ENCODE measurements around the gene NTN5. TPM values are rescaled to one million over a fixed set of nuclear protein-coding genes. Genes with fewer than 3 reads are reported as not detected.
"Not testable (repeated sequence)": the region's sequence is repeated elsewhere in the genome, so short reads cannot be mapped to it uniquely, and the experiment has no call there.

NTN5 gene
- total and polyA plus RNA-seq, 10 donors: 0.30 to 2.1 (median 0.74) TPM; not detected in 1

GRCh38 chr19:48633148-48634035 lies 39.4 kb downstream of the NTN5 start:
- TF ChIP-seq CTCF (IDR thresholded peaks at IDR 0.05 in 8 of 11, conservative IDR thresholded peaks at IDR 0.05 in 3 of 11) (no peak), POLR2AphosphoS5 (IDR thresholded peaks at IDR 0.05) (peak in 2 of 3 donors; percentile 18 to 37)
- WGBS, 5 donors: 71 to 83% (median 78%) methylated on average over 20 to 22 of the region's 22 CpGs
- H3K9me3 ChIP-seq: no peaks in the 10 kb centered on the region
- peaks cover 0 to 51% (median 35%) of the 10 kb centered on the region in 6 donors for H3K36me3 ChIP-seq
- peak overlapping the region in 3 of 8 donors; percentile 74 to 98 (median 95) for H3K4me3 ChIP-seq
- peak overlapping the region; percentile 92 to 98 (median 95) for H3K27ac ChIP-seq
- no peak for DNase-seq
- H3K27me3 ChIP-seq (replicated peaks in 1 of 7): no peaks in the 10 kb centered on the region
- intact Hi-C loops (cut with DNase I; ENCODE audit: low total_unique reads): no loop called here
- H3K4me1 ChIP-seq: peaks cover 43 to 89% (median 67%) of the 10 kb centered on the region in 6 donors

GRCh38 chr19:48632692-48633147 lies 40.1 kb downstream of the NTN5 start:
- DNase-seq: no peak
- no peak for TF ChIP-seq POLR2A (IDR thresholded peaks at IDR 0.05)
- intact Hi-C loops (cut with DNase I; ENCODE audit: low total_unique reads): no loop called here
- Histone ChIP-seq H3K9me3 (no peaks in the 10 kb centered on the region), H3K27me3 (replicated peaks in 1 of 7) (no peaks in the 10 kb centered on the region), H3K4me3 (no peak overlapping the region), H3K4me1 (peaks cover 43 to 93% (median 65%) of the 10 kb centered on the region in 6 donors), H3K36me3 (peaks cover 0 to 58% (median 39%) of the 10 kb centered on the region in 6 donors), H3K27ac (peak overlapping the region; percentile 16 to 98 (median 94))

GRCh38 chr19:48632286-48632685 lies 40.5 kb downstream of the NTN5 start:
- DNase-seq; H3K4me3 ChIP-seq; H3K9me3 ChIP-seq; H3K27me3 ChIP-seq (replicated peaks in 1 of 7); intact Hi-C loops (cut with DNase I; ENCODE audit: low total_unique reads): not testable (repeated sequence)
- WGBS, 5 donors: 90 to 95% (median 94%) methylated on average over 11 of the region's 11 CpGs
- peaks cover 0 to 61% (median 39%) of the 10 kb centered on the region in 6 donors for H3K36me3 ChIP-seq
- H3K4me1 ChIP-seq: peaks cover 43 to 97% (median 65%) of the 10 kb centered on the region in 6 donors
- peak overlapping the region in 7 of 8 donors; percentile 20 to 98 (median 94) for H3K27ac ChIP-seq

- no peaks in the 10 kb centered on the region for H3K9me3 ChIP-seq
- TF ChIP-seq POLR2AphosphoS5 (IDR thresholded peaks at IDR 0.05) (no peak), POLR2A (IDR thresholded peaks at IDR 0.05) (no peak), CTCF (IDR thresholded peaks at IDR 0.05 in 8 of 11, conservative IDR thresholded peaks at IDR 0.05 in 3 of 11) (no peak)
- H3K27me3 ChIP-seq (replicated peaks in 1 of 7): no peaks in the 10 kb centered on the region
- peak overlapping the region in 1 of 8 donors; percentile 38 for H3K4me3 ChIP-seq
- H3K27ac ChIP-seq: peak overlapping the region in 7 of 8 donors; percentile 44 to 94 (median 81)
- intact Hi-C loops (cut with DNase I; ENCODE audit: low total_unique reads): no loop called here
- WGBS, 5 donors: 25 to 81% (median 70%) methylated on average over 1 to 3 of the region's 3 CpGs
- no peak for DNase-seq
- peaks cover 0 to 72% (median 40%) of the 10 kb centered on the region in 6 donors for H3K36me3 ChIP-seq
- H3K4me1 ChIP-seq: peaks cover 43 to 96% (median 60%) of the 10 kb centered on the region in 6 donors
These were observed 41.6 kb downstream of the NTN5 start for GRCh38 chr19:48631225-48631624.
